ENCODE data around the gene RAI14. TPM values are rescaled to one million over a fixed set of nuclear protein-coding genes. Genes with fewer than 3 reads are reported as not detected.

The RAI14 gene
- total RNA-seq, 1 experiment from 2014 or later: 23.6 TPM

- H3K4me3 ChIP-seq (ENCODE audit: low read depth, low read length, poor library complexity, severe bottlenecking): no peak overlapping the region
- ChIA-PET CTCF (no interaction called here), POLR2A (ENCODE audit: low non-redundant PET) (no interaction called here)
- intact Hi-C loops (cut with micrococcal nuclease; ENCODE audit: unreplicated experiment): no loop called here
- H3K27ac ChIP-seq (ENCODE audit: low read depth, low read length, poor library complexity, severe bottlenecking): no peak overlapping the region
- H3K27me3 ChIP-seq (replicated peaks; ENCODE audit: insufficient read depth, low read depth, low read length, poor library complexity): no peaks in the 10 kb centered on the region
- H3K36me3 ChIP-seq (ENCODE audit: insufficient read depth, low read length, poor library complexity, severe bottlenecking): no peaks in the 10 kb centered on the region
- H3K4me1 ChIP-seq (ENCODE audit: insufficient read depth, low read length, poor library complexity, severe bottlenecking): no peaks in the 10 kb centered on the region
- no peaks in the 10 kb centered on the region for H3K9me3 ChIP-seq (ENCODE audit: low read depth, low read length, poor library complexity, severe bottlenecking)
- DNase-seq (ENCODE audit: low spot score): no peak
- BruUV-seq (replicated peaks): no TSS peak
- TF ChIP-seq EZH2 (IDR thresholded peaks at IDR 0.05; ENCODE audit: borderline replicate concordance, low read depth, low read length, poor library complexity, severe bottlenecking) (no peak), CTCF (conservative IDR thresholded peaks at IDR 0.05; ENCODE audit: low read depth, low read length) (no peak)
These were observed 19.7 kb downstream of the RAI14 start for GRCh38 chr5:34675857-34676256.

GRCh38 chr5:34676416-34676815 lies 20.3 kb downstream of the RAI14 start:
- intact Hi-C loops (cut with micrococcal nuclease; ENCODE audit: unreplicated experiment): no loop called here
- Histone ChIP-seq H3K4me1 (ENCODE audit: insufficient read depth, low read length, poor library complexity, severe bottlenecking) (no peaks in the 10 kb centered on the region), H3K27ac (ENCODE audit: low read depth, low read length, poor library complexity, severe bottlenecking) (no peak overlapping the region), H3K9me3 (ENCODE audit: low read depth, low read length, poor library complexity, severe bottlenecking) (no peaks in the 10 kb centered on the region), H3K27me3 (replicated peaks; ENCODE audit: insufficient read depth, low read depth, low read length, poor library complexity) (no peaks in the 10 kb centered on the region), H3K4me3 (ENCODE audit: low read depth, low read length, poor library complexity, severe bottlenecking) (no peak overlapping the region), H3K36me3 (ENCODE audit: insufficient read depth, low read length, poor library complexity, severe bottlenecking) (no peaks in the 10 kb centered on the region)
- CTCF ChIA-PET: no interaction called here
- no peak for DNase-seq (ENCODE audit: low spot score)
- TF ChIP-seq CTCF (conservative IDR thresholded peaks at IDR 0.05; ENCODE audit: low read depth, low read length): no peak
- TF ChIP-seq EZH2 (IDR thresholded peaks at IDR 0.05; ENCODE audit: borderline replicate concordance, low read depth, low read length, poor library complexity, severe bottlenecking): no peak
- no TSS peak for BruUV-seq (replicated peaks)
- POLR2A ChIA-PET (ENCODE audit: low non-redundant PET): no interaction called here

- H3K36me3 ChIP-seq (ENCODE audit: insufficient read depth, low read length, poor library complexity, severe bottlenecking): no peaks in the 10 kb centered on the region
- DNase-seq (ENCODE audit: low spot score): no peak
- intact Hi-C loops (cut with micrococcal nuclease; ENCODE audit: unreplicated experiment): no loop called here
- no peak overlapping the region for H3K4me3 ChIP-seq (ENCODE audit: low read depth, low read length, poor library complexity, severe bottlenecking)
- H3K9me3 ChIP-seq (ENCODE audit: low read depth, low read length, poor library complexity, severe bottlenecking): no peaks in the 10 kb centered on the region
- H3K27ac ChIP-seq (ENCODE audit: low read depth, low read length, poor library complexity, severe bottlenecking): no peak overlapping the region
- TF ChIP-seq EZH2 (IDR thresholded peaks at IDR 0.05; ENCODE audit: borderline replicate concordance, low read depth, low read length, poor library complexity, severe bottlenecking) (no peak), CTCF (conservative IDR thresholded peaks at IDR 0.05; ENCODE audit: low read depth, low read length) (no peak)
- CTCF ChIA-PET: interaction anchor here (0.6 kb wide), 1 partner anchor 9 kb away, joined by 10 read pairs; no protein-coding TSS in a partner anchor
- no TSS peak for BruUV-seq (replicated peaks)
- no peaks in the 10 kb centered on the region for H3K4me1 ChIP-seq (ENCODE audit: insufficient read depth, low read length, poor library complexity, severe bottlenecking)
- POLR2A ChIA-PET (ENCODE audit: low non-redundant PET): no interaction called here
- no peaks in the 10 kb centered on the region for H3K27me3 ChIP-seq (replicated peaks; ENCODE audit: insufficient read depth, low read depth, low read length, poor library complexity)
These were observed 21.3 kb downstream of the RAI14 start for GRCh38 chr5:34677428-34677827.

Measured in A673 (cell line).